WTC11 (cell line): Measurements from ENCODE around the gene PKIG.

Experiments used
- TF ChIP-seq, protein P1 (sequence below): fragments of 200-600 bp; IDR thresholded peaks from 2 replicates; pipeline ENCODE4 v1.8.0; 2022; ENCODE audit warnings: antibody characterized with exemption
- TF ChIP-seq, protein P2 (sequence below): sonication (generic); formaldehyde crosslinking; IDR thresholded peaks from 2 replicates; pipeline ENCODE4 v1.8.1; 2023; ENCODE audit warnings: mild to moderate bottlenecking, moderate library complexity, missing genetic modification reagents
- TF ChIP-seq, protein P3 (sequence below): fragments of 250-450 bp; sonication (Bioruptor Pico); IDR thresholded peaks from 2 replicates; pipeline ENCODE4 v1.9.0; 2021; ENCODE audit warnings: mild to moderate bottlenecking, borderline replicate concordance
- TF ChIP-seq, protein P4 (sequence below): sonication (generic); formaldehyde crosslinking; IDR thresholded peaks from 2 replicates; pipeline ENCODE4 v1.8.0; 2022; ENCODE audit warnings: mild to moderate bottlenecking, missing genetic modification reagents

DNA sequence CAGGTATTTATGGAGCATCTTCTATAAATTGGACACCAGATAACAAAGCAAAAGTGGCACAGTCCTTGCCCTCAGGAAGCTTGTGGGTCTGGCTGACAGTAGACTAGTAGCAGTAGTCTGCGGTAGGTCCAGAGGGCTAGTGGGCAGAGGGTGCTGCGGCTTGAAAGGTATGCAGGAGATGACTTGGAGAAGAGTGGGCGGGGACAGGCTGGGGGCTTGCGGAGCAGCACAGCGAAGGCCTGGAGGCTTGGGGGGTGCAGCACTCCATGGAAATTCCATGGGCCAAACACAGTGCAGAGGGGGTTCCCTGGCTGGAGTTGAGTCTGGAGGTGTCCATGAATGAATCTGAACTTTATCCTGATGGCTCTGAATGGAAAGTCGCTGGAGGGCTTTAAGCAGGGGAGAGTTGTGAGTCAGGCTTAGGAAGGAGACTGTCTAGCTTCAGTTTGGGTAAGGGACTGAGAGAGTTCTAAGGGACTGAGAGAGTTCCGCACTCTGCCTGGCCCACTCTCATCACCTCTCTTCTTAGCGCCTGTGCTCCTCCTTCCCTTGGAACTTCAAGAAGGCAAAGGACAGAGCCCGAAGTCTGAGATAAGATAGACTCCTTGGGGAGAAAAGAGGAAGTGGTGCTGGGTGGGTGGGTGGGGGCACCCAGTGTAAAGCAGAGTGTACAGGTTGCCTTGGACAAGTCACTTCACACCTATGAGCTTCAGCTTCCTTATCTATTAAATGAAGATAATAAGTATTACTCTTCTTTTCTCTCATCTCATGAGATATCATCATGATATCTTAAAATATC is 8.8 kb downstream of the PKIG start:
- TF ChIP-seq, protein P1, sequence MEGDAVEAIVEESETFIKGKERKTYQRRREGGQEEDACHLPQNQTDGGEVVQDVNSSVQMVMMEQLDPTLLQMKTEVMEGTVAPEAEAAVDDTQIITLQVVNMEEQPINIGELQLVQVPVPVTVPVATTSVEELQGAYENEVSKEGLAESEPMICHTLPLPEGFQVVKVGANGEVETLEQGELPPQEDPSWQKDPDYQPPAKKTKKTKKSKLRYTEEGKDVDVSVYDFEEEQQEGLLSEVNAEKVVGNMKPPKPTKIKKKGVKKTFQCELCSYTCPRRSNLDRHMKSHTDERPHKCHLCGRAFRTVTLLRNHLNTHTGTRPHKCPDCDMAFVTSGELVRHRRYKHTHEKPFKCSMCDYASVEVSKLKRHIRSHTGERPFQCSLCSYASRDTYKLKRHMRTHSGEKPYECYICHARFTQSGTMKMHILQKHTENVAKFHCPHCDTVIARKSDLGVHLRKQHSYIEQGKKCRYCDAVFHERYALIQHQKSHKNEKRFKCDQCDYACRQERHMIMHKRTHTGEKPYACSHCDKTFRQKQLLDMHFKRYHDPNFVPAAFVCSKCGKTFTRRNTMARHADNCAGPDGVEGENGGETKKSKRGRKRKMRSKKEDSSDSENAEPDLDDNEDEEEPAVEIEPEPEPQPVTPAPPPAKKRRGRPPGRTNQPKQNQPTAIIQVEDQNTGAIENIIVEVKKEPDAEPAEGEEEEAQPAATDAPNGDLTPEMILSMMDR = no peak
- TF ChIP-seq, protein P2, sequence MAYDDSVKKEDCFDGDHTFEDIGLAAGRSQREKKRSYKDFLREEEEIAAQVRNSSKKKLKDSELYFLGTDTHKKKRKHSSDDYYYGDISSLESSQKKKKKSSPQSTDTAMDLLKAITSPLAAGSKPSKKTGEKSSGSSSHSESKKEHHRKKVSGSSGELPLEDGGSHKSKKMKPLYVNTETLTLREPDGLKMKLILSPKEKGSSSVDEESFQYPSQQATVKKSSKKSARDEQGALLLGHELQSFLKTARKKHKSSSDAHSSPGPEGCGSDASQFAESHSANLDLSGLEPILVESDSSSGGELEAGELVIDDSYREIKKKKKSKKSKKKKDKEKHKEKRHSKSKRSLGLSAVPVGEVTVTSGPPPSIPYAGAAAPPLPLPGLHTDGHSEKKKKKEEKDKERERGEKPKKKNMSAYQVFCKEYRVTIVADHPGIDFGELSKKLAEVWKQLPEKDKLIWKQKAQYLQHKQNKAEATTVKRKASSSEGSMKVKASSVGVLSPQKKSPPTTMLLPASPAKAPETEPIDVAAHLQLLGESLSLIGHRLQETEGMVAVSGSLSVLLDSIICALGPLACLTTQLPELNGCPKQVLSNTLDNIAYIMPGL = no peak
- TF ChIP-seq, protein P3, sequence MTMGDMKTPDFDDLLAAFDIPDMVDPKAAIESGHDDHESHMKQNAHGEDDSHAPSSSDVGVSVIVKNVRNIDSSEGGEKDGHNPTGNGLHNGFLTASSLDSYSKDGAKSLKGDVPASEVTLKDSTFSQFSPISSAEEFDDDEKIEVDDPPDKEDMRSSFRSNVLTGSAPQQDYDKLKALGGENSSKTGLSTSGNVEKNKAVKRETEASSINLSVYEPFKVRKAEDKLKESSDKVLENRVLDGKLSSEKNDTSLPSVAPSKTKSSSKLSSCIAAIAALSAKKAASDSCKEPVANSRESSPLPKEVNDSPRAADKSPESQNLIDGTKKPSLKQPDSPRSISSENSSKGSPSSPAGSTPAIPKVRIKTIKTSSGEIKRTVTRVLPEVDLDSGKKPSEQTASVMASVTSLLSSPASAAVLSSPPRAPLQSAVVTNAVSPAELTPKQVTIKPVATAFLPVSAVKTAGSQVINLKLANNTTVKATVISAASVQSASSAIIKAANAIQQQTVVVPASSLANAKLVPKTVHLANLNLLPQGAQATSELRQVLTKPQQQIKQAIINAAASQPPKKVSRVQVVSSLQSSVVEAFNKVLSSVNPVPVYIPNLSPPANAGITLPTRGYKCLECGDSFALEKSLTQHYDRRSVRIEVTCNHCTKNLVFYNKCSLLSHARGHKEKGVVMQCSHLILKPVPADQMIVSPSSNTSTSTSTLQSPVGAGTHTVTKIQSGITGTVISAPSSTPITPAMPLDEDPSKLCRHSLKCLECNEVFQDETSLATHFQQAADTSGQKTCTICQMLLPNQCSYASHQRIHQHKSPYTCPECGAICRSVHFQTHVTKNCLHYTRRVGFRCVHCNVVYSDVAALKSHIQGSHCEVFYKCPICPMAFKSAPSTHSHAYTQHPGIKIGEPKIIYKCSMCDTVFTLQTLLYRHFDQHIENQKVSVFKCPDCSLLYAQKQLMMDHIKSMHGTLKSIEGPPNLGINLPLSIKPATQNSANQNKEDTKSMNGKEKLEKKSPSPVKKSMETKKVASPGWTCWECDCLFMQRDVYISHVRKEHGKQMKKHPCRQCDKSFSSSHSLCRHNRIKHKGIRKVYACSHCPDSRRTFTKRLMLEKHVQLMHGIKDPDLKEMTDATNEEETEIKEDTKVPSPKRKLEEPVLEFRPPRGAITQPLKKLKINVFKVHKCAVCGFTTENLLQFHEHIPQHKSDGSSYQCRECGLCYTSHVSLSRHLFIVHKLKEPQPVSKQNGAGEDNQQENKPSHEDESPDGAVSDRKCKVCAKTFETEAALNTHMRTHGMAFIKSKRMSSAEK (CRISPR knock-in tag) = no peak
- TF ChIP-seq, protein P4, sequence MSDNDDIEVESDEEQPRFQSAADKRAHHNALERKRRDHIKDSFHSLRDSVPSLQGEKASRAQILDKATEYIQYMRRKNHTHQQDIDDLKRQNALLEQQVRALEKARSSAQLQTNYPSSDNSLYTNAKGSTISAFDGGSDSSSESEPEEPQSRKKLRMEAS (CRISPR knock-in tag) = no peak
